PFSK-1 (cell line): ENCODE measurements around the gene ITIH5.

Experiments
- FOXP2 ChIP-seq: optimal IDR thresholded peaks from 2 replicates; pipeline ENCODE3; 2011; ENCODE audit warnings: borderline replicate concordance, control low read depth, inconsistent platforms; ENCODE audit not compliant: insufficient read depth; ENCODE audit errors: extremely low read length, extremely low read depth
- POLR2AphosphoS5 ChIP-seq: IDR thresholded peaks from 2 replicates; pipeline ENCODE4 v1.6.1; 2012; ENCODE audit warnings: low read depth, mild to moderate bottlenecking, control low read depth, low read length, moderate library complexity
- SIN3A ChIP-seq: IDR thresholded peaks from 2 replicates; pipeline ENCODE4 v1.6.1; 2012; ENCODE audit warnings: mild to moderate bottlenecking, low read length, moderate library complexity, borderline replicate concordance; ENCODE audit not compliant: insufficient read depth
- TAF1 ChIP-seq: IDR thresholded peaks from 2 replicates; pipeline ENCODE4 v1.6.1; 2012; ENCODE audit warnings: low read length, control low read depth, borderline replicate concordance; ENCODE audit not compliant: insufficient read depth
- TF ChIP-seq, protein P1 (sequence below), 2 experiments: IDR thresholded peaks; 2 replicates each; pipeline versions ENCODE4 v1.6.1 to v1.8.0; 2011 to 2012; ENCODE audit warnings: low read depth in 2 of 2, low read length in 2 of 2, control low read depth in 1 of 2, inconsistent platforms in 1 of 2, mild to moderate bottlenecking in 1 of 2, moderate library complexity in 1 of 2; ENCODE audit not compliant: insufficient read depth in 1 of 2

The ITIH5 gene

DNA sequence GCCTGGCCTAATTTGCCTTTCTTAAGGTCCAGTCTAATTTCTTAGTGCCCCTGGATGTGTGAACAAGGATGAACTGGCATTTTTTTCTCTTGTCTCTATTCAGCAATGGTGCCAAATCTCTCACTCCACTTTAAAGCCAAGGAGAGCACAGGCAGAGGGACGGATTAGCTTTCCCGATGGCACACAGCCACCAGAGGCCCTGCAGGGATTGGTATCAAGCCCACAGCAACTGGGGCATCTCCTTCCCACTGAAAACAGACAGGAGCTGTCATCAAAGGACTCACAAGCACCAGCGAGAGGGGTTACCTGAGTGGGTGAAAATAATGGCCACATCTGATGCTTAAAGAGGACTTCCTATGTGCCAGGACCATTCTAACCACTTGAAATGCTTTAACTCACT, 83.1 kb downstream of the ITIH5 start:
- TF ChIP-seq TAF1 (no peak), FOXP2 (no peak), SIN3A (no peak), POLR2AphosphoS5 (no peak)
- TF ChIP-seq, protein P1, sequence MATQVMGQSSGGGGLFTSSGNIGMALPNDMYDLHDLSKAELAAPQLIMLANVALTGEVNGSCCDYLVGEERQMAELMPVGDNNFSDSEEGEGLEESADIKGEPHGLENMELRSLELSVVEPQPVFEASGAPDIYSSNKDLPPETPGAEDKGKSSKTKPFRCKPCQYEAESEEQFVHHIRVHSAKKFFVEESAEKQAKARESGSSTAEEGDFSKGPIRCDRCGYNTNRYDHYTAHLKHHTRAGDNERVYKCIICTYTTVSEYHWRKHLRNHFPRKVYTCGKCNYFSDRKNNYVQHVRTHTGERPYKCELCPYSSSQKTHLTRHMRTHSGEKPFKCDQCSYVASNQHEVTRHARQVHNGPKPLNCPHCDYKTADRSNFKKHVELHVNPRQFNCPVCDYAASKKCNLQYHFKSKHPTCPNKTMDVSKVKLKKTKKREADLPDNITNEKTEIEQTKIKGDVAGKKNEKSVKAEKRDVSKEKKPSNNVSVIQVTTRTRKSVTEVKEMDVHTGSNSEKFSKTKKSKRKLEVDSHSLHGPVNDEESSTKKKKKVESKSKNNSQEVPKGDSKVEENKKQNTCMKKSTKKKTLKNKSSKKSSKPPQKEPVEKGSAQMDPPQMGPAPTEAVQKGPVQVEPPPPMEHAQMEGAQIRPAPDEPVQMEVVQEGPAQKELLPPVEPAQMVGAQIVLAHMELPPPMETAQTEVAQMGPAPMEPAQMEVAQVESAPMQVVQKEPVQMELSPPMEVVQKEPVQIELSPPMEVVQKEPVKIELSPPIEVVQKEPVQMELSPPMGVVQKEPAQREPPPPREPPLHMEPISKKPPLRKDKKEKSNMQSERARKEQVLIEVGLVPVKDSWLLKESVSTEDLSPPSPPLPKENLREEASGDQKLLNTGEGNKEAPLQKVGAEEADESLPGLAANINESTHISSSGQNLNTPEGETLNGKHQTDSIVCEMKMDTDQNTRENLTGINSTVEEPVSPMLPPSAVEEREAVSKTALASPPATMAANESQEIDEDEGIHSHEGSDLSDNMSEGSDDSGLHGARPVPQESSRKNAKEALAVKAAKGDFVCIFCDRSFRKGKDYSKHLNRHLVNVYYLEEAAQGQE (IDR thresholded peaks at IDR 0.05; ENCODE audit: insufficient read depth in 1 of 2, low read depth in 2 of 2, low read length in 2 of 2): no peak

DNA sequence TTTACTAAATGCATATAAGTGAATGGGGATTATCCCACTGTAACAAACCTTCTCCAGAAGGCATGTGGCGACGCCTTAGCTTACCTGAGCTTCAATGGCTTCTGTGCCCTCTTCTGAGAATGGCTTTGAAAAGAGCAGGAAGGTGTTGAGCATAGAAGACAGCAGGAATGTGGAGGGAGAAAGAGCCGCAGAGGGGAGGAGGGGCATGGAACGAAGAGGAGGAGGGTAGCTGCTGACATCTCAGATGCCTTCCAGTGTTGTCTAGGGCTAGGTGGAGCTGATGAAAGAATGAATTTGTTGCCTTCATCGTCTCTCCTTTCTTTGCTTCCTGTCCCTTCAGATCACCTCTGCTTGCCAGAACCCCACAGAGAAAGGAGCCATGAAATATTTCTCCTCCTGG, 86.2 kb downstream of the ITIH5 start:
- TF ChIP-seq FOXP2: no peak
- TF ChIP-seq SIN3A: no peak
- TF ChIP-seq, protein P1 (IDR thresholded peaks at IDR 0.05; ENCODE audit: insufficient read depth in 1 of 2, low read depth in 2 of 2, low read length in 2 of 2): no peak
- no peak for TF ChIP-seq POLR2AphosphoS5
- no peak for TF ChIP-seq TAF1

DNA sequence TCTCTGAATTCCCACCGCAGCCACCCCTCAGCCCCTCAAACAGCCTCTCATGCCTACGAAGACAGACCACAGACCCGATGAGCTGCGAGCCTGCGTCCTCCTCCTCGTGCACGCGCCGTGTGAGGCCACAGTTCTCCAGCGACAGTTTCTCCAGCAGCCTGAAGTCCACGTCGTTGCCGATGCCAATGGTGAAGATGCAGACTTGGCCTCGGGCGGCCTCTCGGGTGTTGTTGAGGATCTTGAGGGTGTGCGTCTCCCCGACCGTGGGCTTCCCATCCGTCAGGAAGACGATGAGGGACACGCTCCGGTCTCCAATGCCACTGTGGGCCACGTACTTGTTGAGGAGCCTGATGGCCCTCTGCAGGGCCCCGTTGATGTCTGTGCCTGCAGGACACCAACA, 87.1 kb downstream of the ITIH5 start:
- no peak for TF ChIP-seq FOXP2
- no peak for TF ChIP-seq POLR2AphosphoS5
- TF ChIP-seq TAF1: no peak
- TF ChIP-seq SIN3A: no peak
- TF ChIP-seq, protein P1 (IDR thresholded peaks at IDR 0.05; ENCODE audit: insufficient read depth in 1 of 2, low read depth in 2 of 2, low read length in 2 of 2): no peak

DNA sequence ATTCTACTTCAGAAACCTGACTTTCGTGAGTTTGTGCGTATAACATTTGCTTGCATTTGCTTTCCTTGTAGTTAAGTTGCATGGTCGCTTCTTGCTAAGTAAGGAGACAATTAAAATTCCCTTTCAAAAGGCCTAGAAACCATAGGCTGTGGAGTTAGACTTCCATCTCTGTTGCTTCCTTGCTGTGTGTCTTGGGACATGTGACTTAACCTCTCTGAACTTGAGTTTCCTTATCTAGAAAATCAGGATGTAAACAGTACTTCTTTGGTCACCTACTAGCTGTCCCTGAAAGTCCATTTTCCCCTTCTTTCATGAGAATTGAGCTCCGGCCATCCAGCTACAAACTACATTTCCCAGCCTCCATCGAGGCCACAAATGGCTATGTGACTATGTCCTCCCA, 89.2 kb downstream of the ITIH5 start:
- TF ChIP-seq SIN3A (no peak), FOXP2 (no peak), TAF1 (no peak), POLR2AphosphoS5 (no peak)
- TF ChIP-seq, protein P1 (IDR thresholded peaks at IDR 0.05; ENCODE audit: insufficient read depth in 1 of 2, low read depth in 2 of 2, low read length in 2 of 2): no peak

DNA sequence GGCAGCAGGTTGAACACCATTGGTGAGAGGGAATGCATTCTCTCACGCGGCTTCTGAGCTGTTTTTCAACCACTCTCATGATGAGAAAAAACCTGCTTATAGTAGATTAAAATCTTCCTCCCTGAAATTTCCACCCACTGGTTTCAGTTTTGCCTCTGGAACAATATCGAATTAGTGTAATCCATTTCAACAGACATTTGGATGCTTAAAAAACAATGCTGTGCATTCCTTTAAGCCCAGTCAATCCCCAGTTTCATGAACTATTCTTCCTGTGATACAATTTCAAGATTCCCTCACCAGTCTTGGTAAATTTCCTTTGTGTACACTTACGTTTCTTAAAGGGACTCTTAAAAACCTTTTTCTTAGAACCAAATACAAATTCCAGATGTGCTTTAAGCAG, 89.6 kb downstream of the ITIH5 start:
- TF ChIP-seq POLR2AphosphoS5 (no peak), FOXP2 (no peak), TAF1 (no peak), SIN3A (no peak)
- TF ChIP-seq, protein P1 (IDR thresholded peaks at IDR 0.05; ENCODE audit: insufficient read depth in 1 of 2, low read depth in 2 of 2, low read length in 2 of 2): no peak
